ENCODE data around the gene GLOD4. TPM values are rescaled to one million over a fixed set of nuclear protein-coding genes. Genes with fewer than 3 reads are reported as not detected.

The GLOD4 gene
- total RNA-seq, 1 experiment from 2014 or later = 39.3 TPM

DNA sequence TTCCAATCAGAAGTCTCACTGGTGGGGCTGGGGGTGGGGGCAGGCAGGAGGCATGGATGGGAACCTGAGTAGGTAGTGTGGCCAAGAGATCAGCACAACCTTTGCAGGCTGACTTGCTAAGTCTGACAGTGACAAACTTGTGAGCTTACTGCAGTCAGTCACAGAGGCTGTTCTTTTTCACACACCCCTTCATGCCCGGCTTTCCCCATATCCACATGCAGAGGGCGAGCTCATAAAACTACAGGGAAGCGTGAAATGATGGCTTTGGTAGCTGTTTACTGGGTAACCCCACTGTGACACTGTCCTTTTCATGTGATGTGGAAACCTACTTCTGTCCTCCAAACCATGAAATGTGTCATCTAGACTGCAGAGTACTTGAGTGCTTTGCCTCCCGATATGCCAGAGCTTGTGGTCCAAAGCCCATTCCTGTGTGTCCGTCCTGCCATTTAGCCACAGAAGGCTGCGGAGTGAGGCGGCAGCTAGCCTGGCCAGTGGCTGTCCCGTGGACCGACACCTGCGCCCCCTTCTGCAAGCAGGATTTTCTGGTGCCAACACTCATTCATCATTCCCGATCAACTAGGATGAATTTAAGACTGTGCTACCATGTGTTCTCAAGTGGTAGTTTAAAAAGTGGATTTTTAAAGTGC is 39.8 kb downstream of the GLOD4 start:
- DNase-seq (ENCODE audit: low read depth) = no peak

DNA sequence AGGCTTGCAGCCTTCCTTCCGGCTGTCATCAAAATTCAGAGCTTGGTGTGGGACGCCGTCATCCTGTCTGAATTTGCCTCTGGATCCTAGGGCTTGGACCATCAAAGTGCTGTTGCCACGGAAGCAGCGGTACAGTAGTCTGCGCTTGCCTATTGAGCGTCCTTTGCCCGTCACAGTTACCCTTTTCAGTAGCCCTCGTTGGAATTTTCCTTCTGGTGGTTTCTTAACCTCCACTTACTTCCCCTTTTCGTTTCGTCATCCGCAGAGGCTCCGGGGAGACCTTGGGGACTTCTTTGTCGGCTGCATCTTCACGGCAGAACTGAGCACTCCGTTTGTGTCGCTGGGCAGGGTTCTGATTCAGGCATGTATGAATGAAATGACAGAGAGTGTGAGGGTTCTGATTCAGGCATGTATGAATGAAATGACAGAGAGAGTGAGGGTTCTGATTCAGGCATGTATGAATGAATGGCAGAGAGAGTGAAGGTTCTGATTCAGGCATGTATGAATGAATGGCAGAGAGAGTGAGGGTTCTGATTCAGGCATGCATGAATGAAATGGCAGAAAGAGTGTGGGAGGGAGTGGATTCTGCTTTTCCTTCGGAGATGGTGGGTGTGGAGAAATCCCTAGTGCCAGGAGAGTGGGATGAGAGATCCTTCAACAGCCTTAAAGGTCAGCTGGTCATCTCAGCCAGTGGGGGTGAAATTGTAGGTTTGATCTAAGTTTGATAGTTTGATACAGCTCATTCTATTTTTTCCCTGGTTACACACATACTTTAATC is 41.7 kb downstream of the GLOD4 start:
- DNase-seq (ENCODE audit: low read depth) = no peak

DNA sequence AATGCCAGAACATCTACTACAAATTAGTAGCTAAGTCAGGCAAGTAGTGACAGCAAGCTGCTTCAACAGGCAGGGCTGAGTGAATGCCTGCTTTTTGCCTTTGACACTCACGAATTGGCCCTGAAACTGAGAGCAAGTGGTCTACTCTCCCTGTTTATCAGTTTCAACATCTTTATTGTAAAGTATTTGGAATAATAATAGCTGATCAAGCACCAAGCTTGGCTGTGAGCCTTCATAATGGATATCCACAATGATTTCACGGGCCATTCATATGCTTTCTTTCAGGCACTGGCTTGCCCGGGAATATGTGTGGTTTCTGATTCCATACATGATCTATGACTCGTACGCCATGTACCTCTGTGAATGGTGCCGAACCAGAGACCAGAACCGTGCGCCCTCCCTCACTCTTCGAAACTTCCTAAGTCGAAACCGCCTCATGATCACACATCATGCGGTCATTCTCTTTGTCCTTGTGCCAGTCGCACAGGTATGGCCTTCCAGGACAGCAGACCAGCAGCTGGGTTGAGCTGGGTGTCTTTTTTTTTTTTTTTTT is 44.4 kb downstream of the GLOD4 start:
- DNase-seq (ENCODE audit: low read depth) = no peak

DNA sequence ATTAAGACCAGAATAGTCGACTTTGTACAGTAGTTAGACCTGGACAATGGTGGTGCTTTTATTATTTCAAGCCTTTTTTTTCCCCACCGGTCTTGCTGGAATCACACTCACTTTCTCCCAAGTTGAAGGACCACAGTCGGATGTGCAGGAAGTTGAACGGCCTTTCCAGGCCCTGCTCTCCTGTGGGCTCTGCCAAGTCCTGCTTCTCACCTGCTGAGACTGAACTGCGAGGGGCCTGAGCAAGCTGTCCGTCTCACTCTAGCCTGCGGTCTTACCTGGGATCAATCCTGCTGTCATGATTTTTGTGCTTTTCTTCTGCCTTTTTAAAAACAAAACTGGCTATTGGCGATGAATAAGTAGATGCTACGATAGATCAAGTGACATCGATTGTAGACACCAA is 48.3 kb downstream of the GLOD4 start:
- DNase-seq (ENCODE audit: low read depth) = no peak

DNA sequence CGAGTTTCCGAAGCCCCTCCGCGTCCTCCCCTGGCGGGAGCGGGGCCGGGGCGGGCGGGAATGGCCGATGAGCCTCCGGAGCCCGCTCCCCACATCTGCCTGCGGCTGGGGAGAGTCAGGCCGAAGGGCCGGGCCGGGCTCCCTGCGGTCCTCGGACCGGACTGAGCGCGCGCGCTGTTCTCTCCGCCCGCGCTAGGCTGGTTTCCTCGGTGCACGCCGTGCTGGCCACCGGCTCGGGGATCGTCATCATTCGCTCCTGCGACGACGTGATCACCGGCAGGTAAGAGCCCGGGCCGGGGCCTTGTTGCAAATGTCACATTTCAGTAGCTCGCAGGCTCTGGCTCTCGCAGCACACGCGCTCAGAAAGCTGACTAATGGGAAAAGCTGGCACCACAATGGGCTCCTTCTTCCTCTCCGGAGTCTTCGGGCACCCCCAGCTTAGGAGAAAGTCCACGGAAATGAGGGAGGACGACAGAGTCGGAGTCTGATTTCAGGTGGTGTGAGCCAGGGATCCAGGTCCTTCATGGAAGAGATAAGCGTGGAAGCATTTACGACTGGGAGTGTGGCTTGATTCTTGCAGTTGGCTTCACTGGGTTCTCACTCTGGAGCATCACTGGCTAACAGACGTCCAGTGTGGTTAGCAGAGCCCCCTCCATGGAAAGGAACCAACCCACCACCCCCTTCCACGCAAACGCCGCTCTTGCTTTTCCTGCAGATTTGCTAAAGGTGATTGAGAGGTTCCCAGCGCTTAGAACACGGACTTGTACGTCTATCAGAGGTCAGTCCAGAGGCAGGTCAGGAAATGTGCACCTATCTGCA is 49.0 kb downstream of the GLOD4 start:
- DNase-seq (ENCODE audit: low read depth) = peak; percentile 30

DNA sequence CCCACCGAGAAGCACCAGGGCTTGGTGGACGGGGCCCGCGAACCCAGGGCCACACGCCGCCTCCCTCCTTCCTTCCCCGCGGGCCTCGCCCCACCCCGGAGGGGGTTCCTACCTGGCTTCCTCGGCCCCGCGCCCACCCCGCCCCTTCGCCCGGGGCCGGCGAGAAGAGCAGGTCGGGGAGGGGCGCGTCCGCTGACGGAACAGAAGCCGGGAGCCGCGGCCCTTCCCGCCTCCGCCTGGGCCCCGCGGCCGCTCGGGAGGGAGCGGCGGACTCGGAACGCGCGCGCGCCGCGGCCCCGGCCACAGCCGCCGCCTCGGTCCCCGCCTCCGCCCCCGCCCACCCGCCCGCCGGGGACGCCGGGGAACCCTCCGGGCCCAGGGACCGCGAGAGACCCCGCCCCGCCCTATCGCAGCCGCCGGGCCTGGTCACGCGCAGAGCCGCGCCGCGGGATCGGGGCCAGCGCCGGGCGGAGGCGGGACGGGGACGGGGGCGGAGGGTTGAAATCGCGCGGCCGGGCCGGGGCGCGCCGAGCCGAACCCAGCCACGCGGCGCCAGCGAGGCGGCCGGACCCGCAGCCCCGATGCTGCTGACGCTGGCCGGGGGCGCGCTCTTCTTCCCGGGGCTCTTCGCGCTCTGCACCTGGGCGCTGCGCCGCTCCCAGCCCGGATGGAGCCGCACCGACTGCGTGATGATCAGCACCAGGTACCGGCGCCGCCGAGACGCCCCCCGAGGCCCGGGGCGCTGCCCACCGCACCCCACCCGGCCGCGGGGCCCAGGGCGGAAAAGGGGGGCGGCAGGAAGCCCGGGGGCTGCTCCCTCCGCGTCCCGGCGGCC is 49.8 kb downstream of the GLOD4 start, which contains the start of gene TLCD3A:
Gene TLCD3A, plus strand, starts transcription at position 530 of the 835 bp plus-strand sequence. Its CDS starts 52 bp downstream, at position 582.
- DNase-seq (ENCODE audit: low read depth) = peak; percentile 54

DNA sequence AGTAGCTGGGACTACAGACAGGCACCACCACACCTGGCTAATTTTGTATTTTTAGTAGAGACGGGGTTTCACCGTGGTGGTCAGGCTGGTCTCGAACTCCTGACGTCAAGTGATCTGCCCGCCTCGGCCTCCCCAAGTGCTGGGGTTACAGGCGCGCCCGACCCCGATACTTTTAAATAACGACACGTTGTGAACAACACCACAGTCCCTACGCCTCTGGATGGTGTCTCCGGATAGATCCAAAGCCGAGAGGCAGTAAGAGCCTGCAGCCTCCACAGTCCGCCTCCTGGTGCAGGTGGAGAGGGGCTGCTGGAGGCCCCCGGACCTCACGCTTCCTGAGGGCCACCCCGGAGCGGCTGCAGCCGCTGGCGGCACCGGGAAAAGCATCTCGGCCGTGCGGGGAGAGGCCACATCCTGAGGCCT is 50.4 kb downstream of the GLOD4 start:
- DNase-seq (ENCODE audit: low read depth) = no peak

DNA sequence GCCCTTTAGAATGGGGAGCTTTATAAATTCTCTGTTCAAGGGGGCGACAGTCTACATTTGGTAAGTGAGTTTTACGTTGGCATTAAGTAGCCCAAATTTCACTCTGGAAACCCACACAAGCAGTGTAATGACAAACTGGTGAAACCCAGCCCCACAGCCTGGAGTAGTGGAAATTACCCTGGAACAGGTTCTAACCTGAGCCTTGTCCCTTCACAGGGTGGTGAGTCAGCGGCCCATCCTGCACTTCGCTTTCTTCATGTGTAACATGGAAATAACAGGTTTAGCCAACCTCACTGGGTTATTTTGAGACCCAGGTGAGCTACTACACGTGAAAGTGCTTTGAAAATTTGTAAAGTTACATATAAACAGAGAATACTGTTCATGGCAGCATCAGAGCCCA is 53.2 kb downstream of the GLOD4 start:
- DNase-seq (ENCODE audit: low read depth) = no peak

DNA sequence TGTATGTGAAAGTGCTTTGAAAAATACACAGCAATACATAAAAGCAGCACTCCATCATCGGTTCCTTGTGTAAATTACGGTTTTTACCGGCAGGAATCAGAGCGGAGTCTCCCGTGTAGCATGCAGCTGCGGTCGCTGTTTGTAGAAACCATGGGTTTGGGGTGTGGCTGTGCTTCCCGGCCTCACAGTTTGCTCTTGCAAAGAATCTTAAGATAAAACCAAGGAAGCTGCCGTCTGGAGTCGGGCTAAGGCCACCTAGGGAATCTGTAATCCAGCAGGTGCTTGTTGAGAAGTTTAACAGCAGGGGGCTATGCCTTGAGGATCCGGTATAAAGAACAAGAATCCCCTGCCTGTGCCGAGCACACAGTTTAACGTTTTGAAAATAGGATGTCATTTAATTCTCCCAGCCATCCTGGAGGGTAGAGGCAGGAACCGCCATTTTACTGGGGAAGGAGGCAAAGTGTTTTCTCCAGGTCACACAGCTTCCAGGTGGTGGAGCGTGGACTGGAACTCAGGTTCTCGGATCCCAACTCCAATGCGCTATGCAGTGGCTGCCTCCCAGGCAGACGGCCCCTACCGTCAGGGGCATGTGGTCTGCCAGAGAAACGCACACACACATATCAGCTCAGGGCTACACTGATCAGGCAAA is 55.7 kb downstream of the GLOD4 start:
- no peak for DNase-seq (ENCODE audit: low read depth)

DNA sequence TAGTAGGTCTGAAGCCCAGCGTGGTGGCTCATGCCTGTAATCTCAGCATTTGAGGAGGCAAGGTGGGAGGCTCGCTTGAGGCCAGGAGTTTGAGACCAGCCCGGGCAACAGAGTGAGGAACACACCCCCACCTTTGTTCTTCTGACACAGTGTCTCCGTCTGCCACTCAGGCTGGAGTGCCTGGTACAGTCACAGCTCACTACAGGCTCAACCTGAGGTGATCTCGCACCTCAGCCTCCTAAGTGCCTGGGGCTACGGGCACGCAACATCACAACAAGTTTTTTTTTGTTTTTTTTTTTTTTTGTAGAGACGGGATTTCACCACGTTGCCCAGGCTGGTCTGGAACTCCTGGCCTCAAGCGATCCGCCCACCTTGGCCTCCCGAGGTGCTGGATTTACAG is 56.3 kb downstream of the GLOD4 start:
- DNase-seq (ENCODE audit: low read depth) = no peak

DNA sequence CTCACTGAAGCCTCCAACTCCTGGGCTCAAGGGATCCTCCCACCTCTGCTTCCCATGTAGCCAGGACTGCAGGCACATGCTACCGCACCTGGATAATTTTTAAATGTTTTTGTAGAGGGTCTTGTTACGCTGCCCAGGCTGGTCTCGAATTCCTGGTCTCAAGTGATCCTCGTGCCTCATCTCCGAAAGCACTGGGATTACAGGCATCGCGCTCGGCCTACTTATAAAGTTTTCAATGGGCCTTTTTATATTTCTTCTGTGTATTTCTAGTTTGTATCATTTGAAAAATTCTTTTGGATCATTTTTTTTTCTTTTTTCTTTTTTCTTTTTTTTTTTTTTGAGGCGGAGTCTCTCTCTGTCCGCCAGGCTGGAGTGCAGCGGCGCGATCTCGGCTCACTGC is 57.0 kb downstream of the GLOD4 start:
- no peak for DNase-seq (ENCODE audit: low read depth)

DNA sequence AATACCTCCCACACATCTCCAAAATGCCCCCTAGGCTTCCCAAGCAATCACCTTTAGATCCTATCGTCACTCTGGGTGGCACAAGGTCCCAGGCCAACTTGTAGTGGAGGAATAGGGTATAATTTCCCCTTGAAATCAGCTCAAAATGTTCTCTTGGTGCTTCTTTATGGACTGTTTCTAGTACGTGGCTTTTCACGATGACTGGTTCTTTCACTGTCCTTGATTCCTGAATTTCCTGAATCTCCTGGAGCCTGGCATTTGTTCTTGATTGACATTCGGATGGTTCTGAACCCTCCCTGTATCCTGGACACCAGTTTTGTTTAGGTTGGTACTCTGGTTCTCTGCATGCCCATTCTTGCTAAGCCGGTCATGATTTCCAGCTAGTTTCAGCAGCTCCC is 60.5 kb downstream of the GLOD4 start:
- DNase-seq (ENCODE audit: low read depth) = no peak

DNA sequence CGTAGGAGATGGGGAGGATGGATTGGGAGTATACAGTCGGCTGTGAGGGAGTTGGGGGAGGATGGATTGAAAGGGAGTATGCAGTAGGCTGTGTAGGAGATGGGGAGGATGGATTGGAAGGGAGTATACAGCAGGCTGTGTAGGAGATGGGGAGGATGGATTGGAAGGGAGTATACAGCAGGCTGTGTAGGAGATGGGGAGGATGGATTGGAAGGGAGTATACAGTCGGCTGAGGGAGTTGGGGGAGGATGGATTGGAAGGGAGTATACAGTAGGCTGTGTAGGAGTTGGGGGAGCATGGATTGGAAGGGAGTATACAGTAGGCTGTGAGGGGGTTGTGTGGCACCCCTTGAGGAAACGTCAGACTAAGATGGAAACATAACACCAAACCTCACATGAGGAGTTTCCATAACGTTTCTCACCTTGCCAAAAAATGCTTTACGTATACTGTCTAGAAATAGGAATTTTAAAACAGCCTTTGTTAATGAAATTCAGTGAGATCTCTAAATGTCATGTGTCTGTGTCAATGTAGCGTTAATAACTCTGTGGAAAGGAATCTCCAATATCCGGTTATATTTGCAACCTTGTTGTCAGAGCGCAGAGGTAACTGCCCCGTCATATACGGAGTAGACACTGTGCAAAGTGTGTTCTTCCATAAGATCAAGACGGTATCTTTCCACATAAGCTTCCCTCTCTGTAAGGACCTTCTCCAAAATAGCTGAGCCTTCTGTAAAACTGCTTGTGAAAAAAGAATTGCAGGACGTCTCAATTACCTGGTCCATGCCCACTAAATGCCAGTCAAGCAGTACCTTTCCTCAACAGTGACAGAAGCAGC is 61.2 kb downstream of the GLOD4 start:
- DNase-seq (ENCODE audit: low read depth) = no peak

DNA sequence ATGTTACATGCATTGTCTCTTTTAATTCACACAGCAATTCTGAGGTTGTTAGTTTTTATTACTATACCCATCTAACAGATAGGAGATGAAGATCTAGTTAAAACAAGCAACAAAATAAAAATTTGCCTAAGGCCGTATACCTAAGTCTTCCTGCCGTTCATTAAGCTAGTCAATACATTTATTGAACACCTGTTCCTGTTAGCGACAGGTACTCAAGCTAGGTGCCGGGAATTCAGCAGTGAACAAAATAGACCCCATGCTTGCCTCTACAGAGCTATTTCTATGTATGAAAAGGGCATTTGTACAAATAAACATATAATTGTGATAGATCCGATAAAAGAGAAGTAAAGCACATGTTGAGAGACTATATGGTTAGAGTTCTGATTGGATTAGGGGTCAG is 64.0 kb downstream of the GLOD4 start:
- DNase-seq (ENCODE audit: low read depth) = no peak

Other genes starting within 250 kb of the GLOD4 start
- gene VPS53, start 67.4 kb downstream of the GLOD4 start, total RNA-seq (2014; rRNA removed; shearing (Covaris generic)) = 8.8 and 9.5 TPM in 2 replicates
- 15.3 and 15.4 TPM in 2 replicates for gene TLCD3A, start 49.7 kb downstream of the GLOD4 start, total RNA-seq (2014; rRNA removed; shearing (Covaris generic))
- gene GEMIN4, start 30.0 kb downstream of the GLOD4 start, total RNA-seq (2014; rRNA removed; shearing (Covaris generic)) = 7.7 and 8.4 TPM in 2 replicates
- 13.5 and 23.7 TPM in 2 replicates for gene MRM3, start 73 bp upstream of the GLOD4 start, total RNA-seq (2014; rRNA removed; shearing (Covaris generic))
- gene NXN, start 197.5 kb upstream of the GLOD4 start, total RNA-seq (2014; rRNA removed; shearing (Covaris generic)) = 5.9 and 8.4 TPM in 2 replicates
- 13.6 and 16.4 TPM in 2 replicates for gene TIMM22, start 214.8 kb upstream of the GLOD4 start, total RNA-seq (2014; rRNA removed; shearing (Covaris generic))